ENCODE results near the gene ACTR2.

DNA sequence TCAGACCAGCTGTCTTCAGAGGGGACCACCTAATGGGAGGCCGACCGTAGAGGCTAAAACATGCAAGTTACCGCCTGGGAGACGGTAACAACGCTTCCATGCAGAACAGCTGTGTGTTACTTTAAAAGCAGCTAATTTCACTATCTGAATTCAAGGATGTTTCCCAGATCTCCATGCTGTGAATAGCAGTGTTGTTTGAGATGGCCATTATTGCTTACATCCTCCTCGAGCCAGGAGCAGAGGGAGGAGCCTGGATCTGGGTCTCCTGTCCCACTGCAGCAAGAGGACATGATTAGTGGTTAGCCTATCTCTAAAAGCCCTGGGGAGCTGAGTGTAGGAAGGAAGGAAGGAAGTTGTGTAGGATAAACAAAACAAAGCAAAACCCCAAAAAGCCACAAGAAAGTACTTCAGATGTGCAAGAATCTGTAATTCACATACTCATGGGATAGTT is 50.9 kb downstream of the ACTR2 start:
- TF ChIP-seq, protein P1, sequence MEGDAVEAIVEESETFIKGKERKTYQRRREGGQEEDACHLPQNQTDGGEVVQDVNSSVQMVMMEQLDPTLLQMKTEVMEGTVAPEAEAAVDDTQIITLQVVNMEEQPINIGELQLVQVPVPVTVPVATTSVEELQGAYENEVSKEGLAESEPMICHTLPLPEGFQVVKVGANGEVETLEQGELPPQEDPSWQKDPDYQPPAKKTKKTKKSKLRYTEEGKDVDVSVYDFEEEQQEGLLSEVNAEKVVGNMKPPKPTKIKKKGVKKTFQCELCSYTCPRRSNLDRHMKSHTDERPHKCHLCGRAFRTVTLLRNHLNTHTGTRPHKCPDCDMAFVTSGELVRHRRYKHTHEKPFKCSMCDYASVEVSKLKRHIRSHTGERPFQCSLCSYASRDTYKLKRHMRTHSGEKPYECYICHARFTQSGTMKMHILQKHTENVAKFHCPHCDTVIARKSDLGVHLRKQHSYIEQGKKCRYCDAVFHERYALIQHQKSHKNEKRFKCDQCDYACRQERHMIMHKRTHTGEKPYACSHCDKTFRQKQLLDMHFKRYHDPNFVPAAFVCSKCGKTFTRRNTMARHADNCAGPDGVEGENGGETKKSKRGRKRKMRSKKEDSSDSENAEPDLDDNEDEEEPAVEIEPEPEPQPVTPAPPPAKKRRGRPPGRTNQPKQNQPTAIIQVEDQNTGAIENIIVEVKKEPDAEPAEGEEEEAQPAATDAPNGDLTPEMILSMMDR (IDR thresholded peaks at IDR 0.05) = no peak
- TF ChIP-seq POLR2AphosphoS5 (IDR thresholded peaks at IDR 0.05; ENCODE audit: insufficient read depth in 1 of 2, low read depth in 1 of 2) (no peak), POLR2A (IDR thresholded peaks at IDR 0.05) (no peak)
